GM06990 (cell line): ENCODE data around the gene ADAT1.

ENCODE experiments used
- DNase-seq: peaks from one replicate; pipeline ENCODE4 v3.0.0-alpha.2; 2011; ENCODE audit not compliant: insufficient read length; ENCODE audit errors: extremely low read depth
- H3K27me3 ChIP-seq: replicated peaks from 2 replicates; pipeline ENCODE4 v1.6.0; 2011; ENCODE audit warnings: low read length; ENCODE audit not compliant: control insufficient read depth, insufficient read depth
- H3K36me3 ChIP-seq: 2 replicates; pipeline ENCODE4 v1.5.1; 2011; ENCODE audit warnings: low read length; ENCODE audit not compliant: control insufficient read depth, insufficient read depth
- H3K4me3 ChIP-seq: replicated peaks from 2 replicates; pipeline ENCODE4 v1.5.1; 2011; ENCODE audit warnings: low read depth, mild to moderate bottlenecking, control low read depth, low read length
- TF ChIP-seq, protein P1 (sequence below): IDR thresholded peaks from 2 replicates; pipeline ENCODE4 v1.5.1; 2011; ENCODE audit warnings: low read length, control low read depth, mild to moderate bottlenecking, inconsistent platforms; ENCODE audit not compliant: insufficient read depth, poor library complexity, severe bottlenecking

The ADAT1 gene

GRCh38 chr16:75565640-75566039 lies 57.4 kb downstream of the ADAT1 start:
- TF ChIP-seq, protein P1, sequence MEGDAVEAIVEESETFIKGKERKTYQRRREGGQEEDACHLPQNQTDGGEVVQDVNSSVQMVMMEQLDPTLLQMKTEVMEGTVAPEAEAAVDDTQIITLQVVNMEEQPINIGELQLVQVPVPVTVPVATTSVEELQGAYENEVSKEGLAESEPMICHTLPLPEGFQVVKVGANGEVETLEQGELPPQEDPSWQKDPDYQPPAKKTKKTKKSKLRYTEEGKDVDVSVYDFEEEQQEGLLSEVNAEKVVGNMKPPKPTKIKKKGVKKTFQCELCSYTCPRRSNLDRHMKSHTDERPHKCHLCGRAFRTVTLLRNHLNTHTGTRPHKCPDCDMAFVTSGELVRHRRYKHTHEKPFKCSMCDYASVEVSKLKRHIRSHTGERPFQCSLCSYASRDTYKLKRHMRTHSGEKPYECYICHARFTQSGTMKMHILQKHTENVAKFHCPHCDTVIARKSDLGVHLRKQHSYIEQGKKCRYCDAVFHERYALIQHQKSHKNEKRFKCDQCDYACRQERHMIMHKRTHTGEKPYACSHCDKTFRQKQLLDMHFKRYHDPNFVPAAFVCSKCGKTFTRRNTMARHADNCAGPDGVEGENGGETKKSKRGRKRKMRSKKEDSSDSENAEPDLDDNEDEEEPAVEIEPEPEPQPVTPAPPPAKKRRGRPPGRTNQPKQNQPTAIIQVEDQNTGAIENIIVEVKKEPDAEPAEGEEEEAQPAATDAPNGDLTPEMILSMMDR, result no peak
- H3K4me3 ChIP-seq, result peak overlapping the region; percentile 90
- H3K36me3 ChIP-seq, result peaks cover 11% of the 10 kb centered on the region
- H3K27me3 ChIP-seq, result no peaks in the 10 kb centered on the region
- no peak for DNase-seq

GRCh38 chr16:75559564-75560372 lies 63.3 kb downstream of the ADAT1 start:
- H3K4me3 ChIP-seq, result no peak overlapping the region
- no peak for DNase-seq
- TF ChIP-seq, protein P1, result no peak
- no peaks in the 10 kb centered on the region for H3K36me3 ChIP-seq
- H3K27me3 ChIP-seq, result no peaks in the 10 kb centered on the region

- DNase-seq, result no peak
- TF ChIP-seq, protein P1, result no peak
These were observed 64.2 kb downstream of the ADAT1 start for GRCh38 chr16:75558846-75559401.

DNA sequence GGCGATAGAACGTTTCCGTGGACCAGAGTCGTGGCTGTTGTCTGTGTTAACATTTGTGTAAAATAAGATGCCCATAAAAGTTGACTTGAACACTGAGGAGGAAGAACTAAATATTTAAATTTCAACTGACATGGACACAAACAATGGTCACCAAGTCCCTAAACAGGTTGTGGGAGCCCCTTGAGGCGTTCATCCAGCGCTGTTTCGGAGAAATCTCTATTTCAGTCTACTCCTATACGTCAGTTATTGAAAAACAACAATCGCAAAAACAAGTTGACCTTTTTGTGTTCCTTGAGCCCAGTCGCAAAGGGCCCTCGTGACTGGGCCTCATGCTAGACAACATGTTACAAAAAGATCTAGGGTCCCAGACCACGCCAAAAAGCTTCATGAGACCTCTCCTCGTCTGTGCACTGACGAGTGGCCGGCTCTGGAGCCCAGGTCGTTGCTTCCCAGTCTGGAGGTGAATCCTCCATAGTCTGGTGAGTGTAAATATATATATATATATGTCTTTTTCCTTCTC lies 66.6 kb downstream of the ADAT1 start:
- no peaks in the 10 kb centered on the region for H3K36me3 ChIP-seq
- H3K4me3 ChIP-seq, result peak overlapping the region; percentile 87
- no peaks in the 10 kb centered on the region for H3K27me3 ChIP-seq
- TF ChIP-seq, protein P1, result no peak
- DNase-seq, result no peak

More at GRCh38 chr16:75558846-75559401, 64.2 kb downstream of the ADAT1 start:
- Histone ChIP-seq H3K36me3 (no peaks in the 10 kb centered on the region), H3K4me3 (no peak overlapping the region), H3K27me3 (no peaks in the 10 kb centered on the region)

GRCh38 chr16:75555707-75556430 lies 67.2 kb downstream of the ADAT1 start, which contains the start of gene TMEM231:
TMEM231 (minus strand) TSS chr16:75556252; CDS start chr16:75556209, 43 bp downstream.
- Histone ChIP-seq H3K4me3 (peak within 1 kb of the TSS; percentile 87), H3K27me3 (no peaks in the 10 kb centered on the region), H3K36me3 (no peaks in the 10 kb centered on the region)
- peak; percentile 95 for DNase-seq
- TF ChIP-seq, protein P1, result peak; percentile 31
